ENCODE measurements around the gene SOX2. TPM values are rescaled to one million over a fixed set of nuclear protein-coding genes. Genes with fewer than 3 reads are reported as not detected.

Gene SOX2
- total and polyA plus RNA-seq, 2 of the 13 experiments (the other 11 are each of a cell fraction or from before 2014, with no cell fraction given) = not detected

DNA sequence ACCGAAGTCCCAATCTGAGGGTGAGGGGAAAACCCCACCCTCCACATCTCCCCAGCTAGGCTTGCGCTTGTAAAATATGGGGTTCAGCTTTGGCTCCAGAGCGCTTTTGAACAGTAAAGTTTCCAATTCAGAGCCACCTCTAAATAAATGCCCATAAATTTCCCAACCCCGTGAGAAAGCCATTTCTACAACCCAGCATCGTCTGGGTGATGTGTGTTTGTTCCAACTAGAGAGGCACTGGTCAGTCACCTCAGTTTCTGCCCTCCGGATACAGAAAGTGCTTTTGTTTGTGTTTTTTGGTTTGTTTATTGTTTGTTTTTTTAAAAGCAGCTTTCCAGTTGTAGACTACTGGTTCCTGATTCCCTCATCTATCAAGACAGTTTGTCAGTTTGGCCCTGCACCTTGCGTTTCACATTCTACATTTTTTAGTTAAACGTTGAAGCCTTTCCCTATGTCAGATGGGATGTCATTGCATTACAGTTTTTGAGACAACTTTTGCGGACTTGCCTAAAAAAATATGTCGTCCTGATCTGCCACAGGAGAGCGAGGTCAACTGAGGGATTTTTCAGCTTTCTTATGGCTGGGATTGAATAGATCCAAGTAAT, 15.0 kb upstream of the SOX2 start (continued):
- TF ChIP-seq RORA (CRISPR knock-in tag; IDR thresholded peaks at IDR 0.05) = no peak

DNA sequence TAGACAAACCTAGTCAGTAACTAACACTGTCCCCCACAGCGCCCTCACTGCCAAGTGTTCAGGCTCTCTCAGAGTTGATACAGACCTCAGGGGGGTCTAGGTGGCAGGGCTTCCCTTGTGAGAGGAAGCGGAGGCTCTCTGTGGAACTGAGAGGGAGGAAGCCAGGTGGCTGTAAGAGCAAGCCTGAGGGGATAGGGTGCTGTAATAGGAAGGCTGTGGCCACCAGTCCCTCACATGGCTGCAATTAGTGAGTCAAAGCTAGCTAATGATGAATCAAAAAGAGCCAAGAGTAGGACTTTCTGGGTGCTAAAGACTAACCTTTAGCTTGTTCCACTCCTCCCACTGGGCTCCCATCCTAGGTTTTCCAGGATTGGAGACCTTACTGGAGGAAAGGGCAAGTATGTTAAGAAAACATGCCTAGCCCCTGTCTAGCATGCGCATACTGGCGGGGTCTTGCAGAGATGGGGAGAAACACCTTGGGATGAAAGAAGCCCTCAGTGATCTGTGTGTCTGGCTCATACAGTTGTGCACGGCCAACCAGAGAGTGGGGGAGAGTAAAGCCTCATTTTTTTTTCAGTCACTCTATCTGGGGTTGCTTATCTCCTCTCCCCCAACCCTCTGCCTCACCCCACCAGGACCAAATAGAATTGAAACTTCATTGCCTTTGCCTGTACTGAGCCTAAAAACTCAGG, 13.3 kb upstream of the SOX2 start:
- H3K4me2 ChIP-seq (ENCODE audit: low read depth, low read length) = no peak overlapping the region
- no peaks in the 10 kb centered on the region for H3K79me2 ChIP-seq (ENCODE audit: insufficient read depth, low read length)
- H3K9me3 ChIP-seq (ENCODE audit: low read length) = no peaks in the 10 kb centered on the region
- no peak for TF ChIP-seq KDM5A (IDR thresholded peaks at IDR 0.05; ENCODE audit: borderline replicate concordance, low read length)
- TF ChIP-seq ZNF572 (CRISPR knock-in tag; IDR thresholded peaks at IDR 0.05) = no peak
- no peak overlapping the region for H2AFZ ChIP-seq (ENCODE audit: low read length)
- intact Hi-C loops (cut with micrococcal nuclease; ENCODE audit: unreplicated experiment) = no loop called here
- no peak overlapping the region for H3K4me3 ChIP-seq (replicated peaks in 1 of 3; ENCODE audit: insufficient read depth in 1 of 3, low read depth in 2 of 3, low read length in 3 of 3)
- 17% methylated on average over 4 of the region's 5 CpGs for WGBS (ENCODE audit: low lambda C conversion rate)
- H3K27me3 ChIP-seq (ENCODE audit: control insufficient read depth in 1 of 2, insufficient read depth in 2 of 2, low read length in 2 of 2) = peaks cover 3 to 37% of the 10 kb centered on the region in 2 experiments
- ChIA-PET CTCF (ENCODE audit: low intra/inter-chr PET ratio, low total read pairs) (no interaction called here), POLR2A (no interaction called here)
- no peak overlapping the region for H3K9ac ChIP-seq (ENCODE audit: insufficient read depth, low read depth, low read length)
- H3K36me3 ChIP-seq (replicated peaks in 1 of 2; ENCODE audit: control insufficient read depth in 1 of 2, insufficient read depth in 2 of 2, low read length in 2 of 2) = no peaks in the 10 kb centered on the region
- H3K27ac ChIP-seq (ENCODE audit: extremely low read length, insufficient read depth, low read length) = no peak overlapping the region
- H3K4me1 ChIP-seq (ENCODE audit: insufficient read depth, low read length) = no peaks in the 10 kb centered on the region
- BruUV-seq (replicated peaks) = no TSS peak
- DNase-seq (ENCODE audit: low spot score) (no peak), FAIRE-seq (no peak), ATAC-seq (no peak)
- in situ Hi-C loops (cut with HindIII; ENCODE audit: extremely low pct_ligation_motif_present, low pct_unique_long_range_greater_than_20kb) = no loop called here
- no peaks in the 10 kb centered on the region for H4K20me1 ChIP-seq (ENCODE audit: insufficient read depth, low read length)

DNA sequence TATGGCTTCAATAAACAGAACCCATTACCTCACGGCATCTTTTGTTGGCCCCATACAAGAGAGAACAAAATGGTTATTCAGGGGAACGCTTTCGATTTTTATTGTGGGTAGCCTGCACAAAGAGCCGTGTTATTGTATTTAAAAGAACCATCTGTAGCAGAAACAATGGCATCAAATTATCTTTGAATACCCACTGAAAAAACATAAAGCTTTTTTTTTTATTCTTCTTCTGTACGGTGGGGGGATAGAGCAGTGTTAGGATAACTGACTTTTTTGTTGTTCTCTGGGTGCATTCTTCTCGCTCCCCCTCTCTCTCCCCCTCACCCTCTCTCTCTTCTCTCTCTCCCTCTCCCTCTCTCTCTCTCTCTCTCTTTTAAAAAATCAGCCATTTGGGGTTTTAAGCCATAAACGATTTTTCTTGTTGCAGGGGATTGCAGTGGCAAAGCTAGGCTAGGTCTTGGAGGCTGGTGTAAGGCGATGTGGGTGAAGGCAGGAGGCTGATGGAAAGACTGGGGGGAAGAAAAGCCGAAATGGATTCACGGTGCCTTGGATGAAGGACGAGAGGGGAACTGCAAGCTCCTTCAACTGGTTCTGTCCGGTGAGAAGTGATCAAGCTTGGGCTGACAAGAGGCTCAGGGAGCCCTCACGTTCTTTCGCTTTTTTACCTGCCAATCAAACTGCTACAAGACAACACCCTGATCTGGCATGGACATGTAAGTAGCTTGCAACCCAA, 12.4 kb upstream of the SOX2 start:
- 15% methylated on average over 14 of the region's 14 CpGs for WGBS (ENCODE audit: low lambda C conversion rate)
- peaks cover 4 to 47% of the 10 kb centered on the region in 2 experiments for H3K27me3 ChIP-seq (ENCODE audit: control insufficient read depth in 1 of 2, insufficient read depth in 2 of 2, low read length in 2 of 2)
- no peak overlapping the region for H3K4me2 ChIP-seq (ENCODE audit: low read depth, low read length)
- H2AFZ ChIP-seq (ENCODE audit: low read length) = no peak overlapping the region
- H3K9ac ChIP-seq (ENCODE audit: insufficient read depth, low read depth, low read length) = no peak overlapping the region
- in situ Hi-C loops (cut with HindIII; ENCODE audit: extremely low pct_ligation_motif_present, low pct_unique_long_range_greater_than_20kb) = no loop called here
- TF ChIP-seq, protein P1, sequence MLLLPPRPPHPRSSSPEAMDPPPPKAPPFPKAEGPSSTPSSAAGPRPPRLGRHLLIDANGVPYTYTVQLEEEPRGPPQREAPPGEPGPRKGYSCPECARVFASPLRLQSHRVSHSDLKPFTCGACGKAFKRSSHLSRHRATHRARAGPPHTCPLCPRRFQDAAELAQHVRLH (CRISPR knock-in tag; IDR thresholded peaks at IDR 0.05; ENCODE audit: borderline replicate concordance, low read depth) = no peak
- TF ChIP-seq MTF1 (CRISPR knock-in tag; IDR thresholded peaks at IDR 0.05) = no peak
- POLR2A ChIA-PET = no interaction called here
- CTCF ChIA-PET (ENCODE audit: low intra/inter-chr PET ratio, low total read pairs) = no interaction called here
- intact Hi-C loops (cut with micrococcal nuclease; ENCODE audit: unreplicated experiment) = no loop called here
- H3K36me3 ChIP-seq (replicated peaks in 1 of 2; ENCODE audit: control insufficient read depth in 1 of 2, insufficient read depth in 2 of 2, low read length in 2 of 2) = no peaks in the 10 kb centered on the region
- no peaks in the 10 kb centered on the region for H3K9me3 ChIP-seq (ENCODE audit: low read length)
- no peaks in the 10 kb centered on the region for H4K20me1 ChIP-seq (ENCODE audit: insufficient read depth, low read length)
- FAIRE-seq = no peak
- no peaks in the 10 kb centered on the region for H3K79me2 ChIP-seq (ENCODE audit: insufficient read depth, low read length)
- DNase-seq (ENCODE audit: low spot score) = no peak
- no peak for ATAC-seq
- H3K4me3 ChIP-seq (replicated peaks in 1 of 3; ENCODE audit: insufficient read depth in 1 of 3, low read depth in 2 of 3, low read length in 3 of 3) = no peak overlapping the region
- no peak overlapping the region for H3K27ac ChIP-seq (ENCODE audit: extremely low read length, insufficient read depth, low read length)
- no peaks in the 10 kb centered on the region for H3K4me1 ChIP-seq (ENCODE audit: insufficient read depth, low read length)
- no TSS peak for BruUV-seq (replicated peaks)
